HCT116 (cell line): Measurements from ENCODE around the gene COX7A2L. TPM values are rescaled to one million over a fixed set of nuclear protein-coding genes. Genes with fewer than 3 reads are reported as not detected.

Experiments used
- ATAC-seq: fragments of 200-7000 bp; cut with Tn5 transposase; 2 replicates; pipeline ENCODE4 v1.9.1; 2020; ENCODE audit warnings: mild to moderate bottlenecking, moderate library complexity
- BruUV-seq: library from RNA; stranded (reverse); fragments of 400-500 nt; replicated peaks from 2 replicates; lab custom pipeline; 2021; lab: Mats Ljungman, UMichigan
- CTCF ChIA-PET: fragments of 300-600 bp; sonication (Branson Sonifier 250); formaldehyde crosslinking; loops from one replicate; lab custom pipeline; 2021; ENCODE audit warnings: antibody characterized with exemption; lab: Charles Lee
- POLR2A ChIA-PET: fragments of 300-600, 350-600 bp; sonication (Branson Sonifier 250); formaldehyde crosslinking; loops from one replicate; lab custom pipeline; 2021; ENCODE audit warnings: antibody characterized with exemption; lab: Charles Lee
- RAD21 ChIA-PET, 2 experiments: fragments of 300-600 bp; sonication (Branson Sonifier 250); formaldehyde crosslinking; loops; one replicate each; lab custom pipeline; 2023; ENCODE audit warnings: low total read pairs in 2 of 2; ENCODE audit not compliant: uncharacterized antibody in 2 of 2, unreplicated experiment in 2 of 2, low non-redundant PET in 1 of 2; lab: Charles Lee
- DNase-seq: peaks from one replicate; pipeline ENCODE4 v3.0.0-alpha.2; 2010; ENCODE audit warnings: low read depth, low spot score
- H2AFZ ChIP-seq: fragments of 200-600 bp; shearing (Covaris generic), sonication (generic); 2 replicates; pipeline ENCODE4 v1.6.1; 2017; ENCODE audit warnings: low read depth, mixed run types, mixed read lengths, antibody characterized with exemption, low read length; ENCODE audit not compliant: poor library complexity, severe bottlenecking
- H3K27ac ChIP-seq: 2 replicates; pipeline ENCODE4 v1.5.1; 2012; ENCODE audit warnings: low read depth, low read length
- H3K27me3 ChIP-seq: fragments of 200-600 bp; sonication (generic); 2 replicates; pipeline ENCODE4 v1.6.1; 2016; ENCODE audit warnings: mixed run types, low read length, mixed read lengths; ENCODE audit not compliant: insufficient read depth
- H3K36me3 ChIP-seq, 2 experiments: fragments of 200-500 bp in 1 of 2; fragments of 200-600 bp in 1 of 2; sonication (Bioruptor generic) in 1 of 2; sonication (generic) in 1 of 2; 2 replicates each; pipeline versions ENCODE4 v1.5.1 to v1.6.1; 2014 to 2016; ENCODE audit warnings: low read length in 2 of 2, inconsistent platforms in 1 of 2, mixed read lengths in 1 of 2, mixed run types in 1 of 2; ENCODE audit not compliant: insufficient read depth in 2 of 2, control insufficient read depth in 1 of 2
- H3K4me1 ChIP-seq, 2 experiments: fragments of 200-600 bp in 1 of 2; sonication (generic) in 1 of 2; 2 replicates each; pipeline versions ENCODE4 v1.5.1 to v1.6.1; 2012 to 2017; ENCODE audit warnings: low read length in 2 of 2, inconsistent platforms in 1 of 2, mild to moderate bottlenecking in 1 of 2, mixed read lengths in 1 of 2, mixed run types in 1 of 2, moderate library complexity in 1 of 2; ENCODE audit not compliant: insufficient read depth in 2 of 2, control insufficient read depth in 1 of 2
- H3K4me2 ChIP-seq: fragments of 200-600 bp; sonication (generic); 2 replicates; pipeline ENCODE4 v1.6.1; 2017; ENCODE audit warnings: mixed run types, low read length, mixed read lengths
- H3K4me3 ChIP-seq, 2 experiments: fragments of 200-600 bp in 1 of 2; sonication (generic) in 1 of 2; replicated peaks in 1 of 2; 2 replicates each; pipeline ENCODE4 v1.5.1; 2011 to 2016; ENCODE audit warnings: low read length in 2 of 2, control low read depth in 1 of 2, low read depth in 1 of 2, mild to moderate bottlenecking in 1 of 2, mixed read lengths in 1 of 2, mixed run types in 1 of 2
- H3K79me2 ChIP-seq: fragments of 200-600 bp; sonication (generic); 2 replicates; pipeline ENCODE4 v1.6.1; 2017; ENCODE audit warnings: mild to moderate bottlenecking, mixed run types, low read length, moderate library complexity, mixed read lengths; ENCODE audit not compliant: insufficient read depth
- H3K9ac ChIP-seq: fragments of 200-600 bp; sonication (generic); 2 replicates; pipeline ENCODE4 v1.6.1; 2016; ENCODE audit warnings: low read length, mixed read lengths
- H3K9me2 ChIP-seq: fragments of 200-600 bp; sonication (generic), shearing (Covaris generic); 2 replicates; pipeline ENCODE4 v1.6.1; 2017; ENCODE audit warnings: mixed run types, mild to moderate bottlenecking, moderate library complexity; ENCODE audit not compliant: insufficient read depth
- H3K9me3 ChIP-seq, 2 experiments: fragments of 200-500 bp in 1 of 2; fragments of 200-600 bp in 1 of 2; sonication (Bioruptor generic) in 1 of 2; sonication (generic) in 1 of 2; 2 replicates each; pipeline ENCODE4 v1.6.1; 2014 to 2017; ENCODE audit warnings: low read length in 2 of 2, mixed read lengths in 2 of 2, inconsistent platforms in 1 of 2, low read depth in 1 of 2, mild to moderate bottlenecking in 1 of 2, mixed run types in 1 of 2, moderate library complexity in 1 of 2; ENCODE audit not compliant: control insufficient read depth in 1 of 2, insufficient read depth in 1 of 2
- H4K20me1 ChIP-seq: fragments of 200-600 bp; sonication (generic), shearing (Covaris generic); 2 replicates; pipeline ENCODE4 v1.6.1; 2017; ENCODE audit warnings: mixed run types, mild to moderate bottlenecking, moderate library complexity; ENCODE audit not compliant: insufficient read depth
- CEBPB ChIP-seq: IDR thresholded peaks from 2 replicates; pipeline ENCODE4 v1.6.1; 2012; ENCODE audit warnings: low read depth
- CTCF ChIP-seq, 3 experiments: fragments of 200-600 bp in 1 of 3; sonication (generic) in 1 of 3; IDR thresholded peaks in 2 of 3; conservative IDR thresholded peaks in 1 of 3; 2 replicates each; pipeline ENCODE4 v1.5.1; 2012 to 2017; ENCODE audit warnings: low read depth in 2 of 3, low read length in 2 of 3, antibody characterized with exemption in 1 of 3, borderline replicate concordance in 1 of 3, control low read depth in 1 of 3, mild to moderate bottlenecking in 1 of 3, mixed read lengths in 1 of 3, mixed run types in 1 of 3, moderate library complexity in 1 of 3; ENCODE audit not compliant: insufficient read depth in 1 of 3
- EGR1 ChIP-seq: IDR thresholded peaks from 2 replicates; pipeline ENCODE4 v1.6.1; 2012; ENCODE audit warnings: low read depth
- EZH2phosphoT487 ChIP-seq: fragments of 200-600 bp; IDR thresholded peaks from 2 replicates; pipeline ENCODE4 v1.6.1; 2018; ENCODE audit warnings: antibody characterized with exemption, borderline replicate concordance
- FOSL1 ChIP-seq: IDR thresholded peaks from 2 replicates; pipeline ENCODE4 v1.6.1; 2012; ENCODE audit warnings: low read depth
- MAX ChIP-seq: IDR thresholded peaks from 2 replicates; pipeline ENCODE4 v1.6.1; 2012
- RAD21 ChIP-seq: IDR thresholded peaks from 2 replicates; pipeline ENCODE4 v1.6.1; 2012; ENCODE audit warnings: low read depth, mild to moderate bottlenecking
- SP1 ChIP-seq: IDR thresholded peaks from 2 replicates; pipeline ENCODE4 v1.6.1; 2012; ENCODE audit warnings: low read depth
- SRF ChIP-seq: IDR thresholded peaks from 2 replicates; pipeline ENCODE4 v1.6.1; 2012; ENCODE audit warnings: low read depth
- YY1 ChIP-seq: IDR thresholded peaks from 2 replicates; pipeline ENCODE4 v1.6.1; 2011; ENCODE audit warnings: low read length, low read depth, moderate library complexity, mild to moderate bottlenecking; ENCODE audit not compliant: insufficient replicate concordance; ENCODE audit errors: extremely low read depth
- ZBTB33 ChIP-seq: IDR thresholded peaks from 2 replicates; pipeline ENCODE4 v1.6.1; 2011; ENCODE audit warnings: mild to moderate bottlenecking, low read length, moderate library complexity; ENCODE audit not compliant: insufficient replicate concordance; ENCODE audit errors: extremely low read depth
- intact Hi-C: fragments of 100-400 bp; cut with micrococcal nuclease; formaldehyde crosslinking; loops from 2 replicates; pipeline ENCODE4 v1.10.0; 2022
- total RNA-seq: library from RNA; stranded (reverse); gene quantifications from one replicate; pipeline ENCODE4 v1.2.1, GENCODE V29; 2021; ENCODE audit not compliant: unreplicated experiment

COX7A2L gene
- total RNA-seq, 1 experiment from 2014 or later = 104 TPM

GRCh38 chr2:42329736-42330135, 31.3 kb downstream of the COX7A2L start:
- POLR2A ChIA-PET = no interaction called here
- no peaks in the 10 kb centered on the region for H3K79me2 ChIP-seq
- H2AFZ ChIP-seq = no peak overlapping the region
- H3K9me3 ChIP-seq = no peaks in the 10 kb centered on the region
- H3K4me2 ChIP-seq = no peak overlapping the region
- no peaks in the 10 kb centered on the region for H3K4me1 ChIP-seq
- TF ChIP-seq FOSL1 = no peak
- no peak for TF ChIP-seq RAD21
- TF ChIP-seq CEBPB = no peak
- TF ChIP-seq EGR1 = no peak
- no peak for TF ChIP-seq CTCF (IDR thresholded peaks at IDR 0.05 in 2 of 3, conservative IDR thresholded peaks at IDR 0.05 in 1 of 3; ENCODE audit: borderline replicate concordance in 1 of 3, insufficient read depth in 1 of 3, low read depth in 2 of 3, low read length in 2 of 3)
- TF ChIP-seq SRF = no peak
- TF ChIP-seq SP1 = no peak
- no peak for TF ChIP-seq YY1
- no peak for TF ChIP-seq EZH2phosphoT487
- TF ChIP-seq ZBTB33 = no peak
- TF ChIP-seq MAX = no peak
- TF ChIP-seq, all 23 proteins: peak for 0
- no peaks in the 10 kb centered on the region for H3K27me3 ChIP-seq
- ATAC-seq (no peak), DNase-seq (no peak)
- no peaks in the 10 kb centered on the region for H3K9me2 ChIP-seq
- ChIA-PET RAD21 (no interaction called here), CTCF (interaction anchor here (2.0 to 3.8 kb wide), 2 partner anchors 234 to 239 kb away, joined by 11 to 54 read pairs; no protein-coding TSS in a partner anchor)
- no peak overlapping the region for H3K27ac ChIP-seq
- H3K4me3 ChIP-seq = no peak overlapping the region
- no TSS peak for BruUV-seq
- H3K36me3 ChIP-seq = peaks cover 10 to 42% of the 10 kb centered on the region in 2 experiments
- H3K9ac ChIP-seq = no peak overlapping the region
- intact Hi-C loops = loop anchor here (10.0 kb wide), 1 partner anchor 485 kb away; no protein-coding TSS in a partner anchor
- no peaks in the 10 kb centered on the region for H4K20me1 ChIP-seq
